Measurements from ENCODE around the gene NT5DC3.

The NT5DC3 gene

DNA sequence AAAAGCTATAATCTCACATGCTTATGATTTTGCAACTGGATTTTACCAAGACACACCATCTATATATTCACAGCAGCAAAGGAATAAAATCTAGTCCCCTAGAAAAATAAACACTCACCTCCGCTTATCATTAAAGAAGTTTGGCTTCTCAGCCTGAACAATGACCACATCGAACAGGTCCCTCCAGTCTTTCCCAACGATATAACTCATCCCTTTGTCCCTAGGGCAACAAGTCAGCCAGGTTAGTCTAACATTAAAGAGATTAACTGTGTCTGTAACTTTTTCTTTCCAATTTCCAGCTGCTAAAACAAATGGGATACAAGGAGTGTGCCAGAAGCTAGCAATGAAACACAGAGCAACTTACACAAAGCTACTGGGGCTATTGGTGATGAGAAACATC is 48.0 kb downstream of the NT5DC3 start:
- H3K4me3 ChIP-seq (ENCODE audit: low read length, poor library complexity, severe bottlenecking): no peak overlapping the region
- peaks cover 9% of the 10 kb centered on the region; the same call in 1 of the 2 replicates for H3K36me3 ChIP-seq (ENCODE audit: insufficient read depth, low read length)
- no peaks in the 10 kb centered on the region for H3K9me2 ChIP-seq (replicated peaks; ENCODE audit: low read depth, low read length)
- TF ChIP-seq, protein P1, sequence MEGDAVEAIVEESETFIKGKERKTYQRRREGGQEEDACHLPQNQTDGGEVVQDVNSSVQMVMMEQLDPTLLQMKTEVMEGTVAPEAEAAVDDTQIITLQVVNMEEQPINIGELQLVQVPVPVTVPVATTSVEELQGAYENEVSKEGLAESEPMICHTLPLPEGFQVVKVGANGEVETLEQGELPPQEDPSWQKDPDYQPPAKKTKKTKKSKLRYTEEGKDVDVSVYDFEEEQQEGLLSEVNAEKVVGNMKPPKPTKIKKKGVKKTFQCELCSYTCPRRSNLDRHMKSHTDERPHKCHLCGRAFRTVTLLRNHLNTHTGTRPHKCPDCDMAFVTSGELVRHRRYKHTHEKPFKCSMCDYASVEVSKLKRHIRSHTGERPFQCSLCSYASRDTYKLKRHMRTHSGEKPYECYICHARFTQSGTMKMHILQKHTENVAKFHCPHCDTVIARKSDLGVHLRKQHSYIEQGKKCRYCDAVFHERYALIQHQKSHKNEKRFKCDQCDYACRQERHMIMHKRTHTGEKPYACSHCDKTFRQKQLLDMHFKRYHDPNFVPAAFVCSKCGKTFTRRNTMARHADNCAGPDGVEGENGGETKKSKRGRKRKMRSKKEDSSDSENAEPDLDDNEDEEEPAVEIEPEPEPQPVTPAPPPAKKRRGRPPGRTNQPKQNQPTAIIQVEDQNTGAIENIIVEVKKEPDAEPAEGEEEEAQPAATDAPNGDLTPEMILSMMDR (conservative IDR thresholded peaks at IDR 0.05; ENCODE audit: low read length): no peak
- no peak for TF ChIP-seq EZH2phosphoT487 (IDR thresholded peaks at IDR 0.05; ENCODE audit: borderline replicate concordance)
- H2AFZ ChIP-seq (ENCODE audit: low read length): no peak overlapping the region
- H3K9me3 ChIP-seq (ENCODE audit: insufficient read depth, low read depth, low read length): no peaks in the 10 kb centered on the region
- no peaks in the 10 kb centered on the region for H3F3A ChIP-seq (ENCODE audit: low read depth)
- peaks cover 4% of the 10 kb centered on the region for H3K4me1 ChIP-seq (ENCODE audit: insufficient read depth, low read length, poor library complexity, severe bottlenecking)
- H3K9ac ChIP-seq (ENCODE audit: low read depth, low read length, poor library complexity, severe bottlenecking): no peak overlapping the region
- H3K27me3 ChIP-seq (ENCODE audit: insufficient read depth, low read length, poor library complexity, severe bottlenecking): no peaks in the 10 kb centered on the region
- H3K4me2 ChIP-seq (ENCODE audit: low read depth, low read length, poor library complexity, severe bottlenecking): no peak overlapping the region
- no peaks in the 10 kb centered on the region for H4K20me1 ChIP-seq (ENCODE audit: insufficient read depth, low read length, poor library complexity, severe bottlenecking)
- H3K79me2 ChIP-seq (ENCODE audit: insufficient read depth, low read length): no peaks in the 10 kb centered on the region

DNA sequence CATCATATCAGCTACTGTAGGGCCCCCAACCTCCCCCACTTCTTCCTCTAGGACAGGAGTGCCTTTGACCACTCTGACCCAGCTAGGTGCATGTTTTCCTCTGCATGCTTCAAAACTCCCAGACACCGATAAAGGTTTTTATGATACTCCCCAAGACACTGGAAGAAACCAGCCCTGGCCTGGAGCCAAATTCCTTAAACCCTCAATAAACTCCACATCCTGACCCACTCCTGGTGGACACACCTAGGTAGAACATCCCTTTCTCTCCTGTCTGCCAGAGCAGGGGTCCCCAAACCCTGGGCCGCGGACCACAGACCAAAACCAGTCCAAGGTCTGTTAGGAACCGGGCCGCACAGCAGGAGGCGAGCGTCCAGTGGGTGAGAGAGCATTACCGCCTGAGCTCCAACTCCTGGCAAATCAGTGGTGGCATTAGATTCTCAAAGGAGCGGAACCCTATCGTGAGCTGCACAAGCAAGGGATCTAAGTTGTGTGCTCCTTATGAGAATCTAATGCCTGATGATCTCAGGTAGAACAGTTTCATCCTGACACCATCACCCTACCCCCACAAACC is 49.6 kb downstream of the NT5DC3 start:
- H3K4me2 ChIP-seq (ENCODE audit: low read depth, low read length, poor library complexity, severe bottlenecking): no peak overlapping the region
- H3K79me2 ChIP-seq (ENCODE audit: insufficient read depth, low read length): no peaks in the 10 kb centered on the region
- peaks cover 9% of the 10 kb centered on the region; the same call in 1 of the 2 replicates for H3K36me3 ChIP-seq (ENCODE audit: insufficient read depth, low read length)
- H3F3A ChIP-seq (ENCODE audit: low read depth): no peaks in the 10 kb centered on the region
- no peaks in the 10 kb centered on the region for H3K9me3 ChIP-seq (ENCODE audit: insufficient read depth, low read depth, low read length)
- peaks cover 4% of the 10 kb centered on the region for H3K4me1 ChIP-seq (ENCODE audit: insufficient read depth, low read length, poor library complexity, severe bottlenecking)
- H3K9me2 ChIP-seq (replicated peaks; ENCODE audit: low read depth, low read length): no peaks in the 10 kb centered on the region
- no peaks in the 10 kb centered on the region for H4K20me1 ChIP-seq (ENCODE audit: insufficient read depth, low read length, poor library complexity, severe bottlenecking)
- H3K4me3 ChIP-seq (ENCODE audit: low read length, poor library complexity, severe bottlenecking): no peak overlapping the region
- no peaks in the 10 kb centered on the region for H3K27me3 ChIP-seq (ENCODE audit: insufficient read depth, low read length, poor library complexity, severe bottlenecking)
- no peak overlapping the region for H3K9ac ChIP-seq (ENCODE audit: low read depth, low read length, poor library complexity, severe bottlenecking)
- H2AFZ ChIP-seq (ENCODE audit: low read length): no peak overlapping the region
- TF ChIP-seq, protein P1 (conservative IDR thresholded peaks at IDR 0.05; ENCODE audit: low read length): no peak
- no peak for TF ChIP-seq EZH2phosphoT487 (IDR thresholded peaks at IDR 0.05; ENCODE audit: borderline replicate concordance)

DNA sequence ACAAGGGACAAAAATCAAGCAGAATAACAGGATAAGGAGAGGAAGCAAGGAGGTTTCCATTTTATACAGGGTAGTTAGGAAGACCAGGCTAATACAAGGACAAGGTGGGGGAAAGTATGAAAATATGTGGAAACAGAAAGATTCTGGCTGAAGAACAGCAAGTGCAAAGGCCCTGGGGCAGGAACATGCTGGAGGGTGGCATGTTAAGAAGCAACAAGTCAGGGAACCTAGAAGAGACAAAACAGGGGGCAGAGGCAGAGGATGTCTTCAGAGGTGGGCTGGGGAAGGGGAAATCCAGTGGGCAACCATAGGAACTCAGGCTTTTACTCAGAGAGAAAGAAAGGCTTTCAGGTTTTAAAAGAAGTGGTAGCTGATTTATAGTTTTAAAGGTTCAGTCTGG is 54.8 kb downstream of the NT5DC3 start:
- no peak overlapping the region for H3K9ac ChIP-seq (ENCODE audit: low read depth, low read length, poor library complexity, severe bottlenecking)
- H2AFZ ChIP-seq (ENCODE audit: low read length): no peak overlapping the region
- H3K27me3 ChIP-seq (ENCODE audit: insufficient read depth, low read length, poor library complexity, severe bottlenecking): no peaks in the 10 kb centered on the region
- H3F3A ChIP-seq (ENCODE audit: low read depth): no peaks in the 10 kb centered on the region
- TF ChIP-seq, protein P1 (conservative IDR thresholded peaks at IDR 0.05; ENCODE audit: low read length): no peak
- H3K9me3 ChIP-seq (ENCODE audit: insufficient read depth, low read depth, low read length): no peaks in the 10 kb centered on the region
- H3K4me1 ChIP-seq (ENCODE audit: insufficient read depth, low read length, poor library complexity, severe bottlenecking): no peaks in the 10 kb centered on the region
- no peaks in the 10 kb centered on the region for H3K9me2 ChIP-seq (replicated peaks; ENCODE audit: low read depth, low read length)
- H3K4me3 ChIP-seq (ENCODE audit: low read length, poor library complexity, severe bottlenecking): no peak overlapping the region
- no peak overlapping the region for H3K4me2 ChIP-seq (ENCODE audit: low read depth, low read length, poor library complexity, severe bottlenecking)
- H3K36me3 ChIP-seq (ENCODE audit: insufficient read depth, low read length): no peaks in the 10 kb centered on the region; the same call in 1 of the 2 replicates
- H4K20me1 ChIP-seq (ENCODE audit: insufficient read depth, low read length, poor library complexity, severe bottlenecking): no peaks in the 10 kb centered on the region
- H3K79me2 ChIP-seq (ENCODE audit: insufficient read depth, low read length): no peaks in the 10 kb centered on the region

All from Loucy (cell line).